GM12873 (cell line): Measurements from ENCODE around the gene CDK2AP2.

ENCODE experiments used
- CTCF ChIP-seq: IDR thresholded peaks from 2 replicates; pipeline ENCODE4 v1.5.1; 2012; ENCODE audit warnings: low read depth, mild to moderate bottlenecking, moderate library complexity, low read length, control low read depth; ENCODE audit not compliant: insufficient read depth; ENCODE audit errors: missing control alignments

Gene CDK2AP2

DNA sequence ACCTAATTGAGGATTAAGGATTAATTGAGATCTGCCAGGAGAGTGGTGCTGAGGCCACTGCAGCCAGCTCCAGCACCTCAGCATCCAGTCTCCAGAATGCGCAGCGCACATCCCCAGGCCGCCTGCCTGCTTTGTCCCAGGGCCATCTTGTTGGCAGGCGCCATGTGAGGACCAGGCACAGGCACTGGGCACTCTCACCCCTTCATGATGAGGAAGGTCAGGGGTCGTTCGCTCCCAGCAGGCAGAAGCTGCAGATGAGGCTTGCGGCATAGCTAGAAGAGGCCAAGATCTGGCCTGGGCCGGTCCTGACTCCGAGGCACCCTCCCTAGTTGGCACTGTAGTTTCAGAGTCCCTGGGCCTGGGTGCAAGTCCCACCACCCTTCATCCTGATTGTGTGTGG lies 8.8 kb upstream of the CDK2AP2 start:
- TF ChIP-seq CTCF = no peak

DNA sequence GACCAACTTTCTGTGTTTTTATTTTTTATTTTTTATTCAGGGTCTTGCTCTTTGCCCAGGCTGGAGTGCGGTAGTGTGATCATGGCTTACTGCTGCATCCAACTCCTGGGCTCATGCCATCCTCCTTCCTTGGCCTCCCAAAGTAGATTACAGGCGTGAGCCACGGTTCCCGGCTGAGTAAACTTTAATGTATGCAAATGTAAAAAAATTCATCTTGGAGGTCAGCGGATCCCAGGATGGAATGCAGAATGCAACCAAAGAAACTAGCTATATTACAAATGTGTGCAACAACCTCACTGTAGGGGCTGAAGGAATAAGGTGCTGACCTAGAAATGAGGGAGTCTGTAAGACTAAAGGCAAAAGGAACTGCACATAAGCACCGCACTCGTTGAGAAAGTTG lies 6.2 kb upstream of the CDK2AP2 start:
- TF ChIP-seq CTCF = no peak

DNA sequence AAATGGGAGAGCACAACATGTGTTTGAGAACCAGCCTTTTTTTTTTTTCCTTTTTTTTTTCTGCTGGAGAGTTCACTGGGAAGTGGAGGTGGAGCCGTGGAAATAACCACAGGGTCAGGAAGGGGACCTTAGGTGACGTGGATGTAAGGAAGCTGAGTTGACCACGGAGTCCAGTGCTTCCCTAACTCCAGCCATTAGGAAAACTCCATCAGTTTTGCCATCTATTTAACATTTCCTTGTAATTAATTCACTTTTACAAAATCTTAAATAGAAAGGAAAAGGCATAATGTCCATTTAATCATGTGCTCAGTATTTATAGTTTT lies 2.0 kb upstream of the CDK2AP2 start:
- TF ChIP-seq CTCF = no peak

DNA sequence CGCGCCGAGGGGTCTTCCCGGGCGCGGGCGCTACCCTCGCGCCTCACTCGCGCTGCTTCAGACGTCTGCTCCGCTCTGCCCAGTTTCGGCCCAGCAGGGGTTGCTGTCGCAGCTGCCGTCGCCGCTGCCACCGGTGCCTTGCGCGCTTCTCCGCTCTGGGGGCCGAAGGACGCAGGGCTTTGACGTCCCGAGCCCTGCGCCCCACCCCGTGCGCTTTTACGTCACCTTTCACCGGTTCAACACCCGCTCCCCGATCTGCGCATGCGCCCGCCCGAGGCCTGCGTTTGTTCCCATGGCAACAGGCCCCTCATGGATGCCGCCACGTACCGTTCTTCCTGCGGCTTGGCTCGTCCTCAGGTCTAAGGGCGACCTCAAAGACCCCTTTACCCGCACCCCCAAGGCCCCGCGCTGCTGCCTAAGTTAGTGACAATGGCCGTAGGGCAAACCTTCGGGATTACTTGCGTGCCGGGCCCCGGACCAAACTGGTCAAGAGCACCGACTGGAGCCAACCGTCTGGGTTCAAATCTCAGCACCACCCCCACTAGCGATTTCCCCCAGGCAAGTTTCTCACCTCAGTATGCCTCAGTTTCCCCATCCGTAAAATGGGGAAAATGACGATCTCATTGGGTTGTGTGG lies 642 bp upstream of the CDK2AP2 start:
- TF ChIP-seq CTCF = no peak

- no peak for TF ChIP-seq CTCF
These were observed 609 bp downstream of the CDK2AP2 start for GRCh38 chr11:67507242-67507863.

DNA sequence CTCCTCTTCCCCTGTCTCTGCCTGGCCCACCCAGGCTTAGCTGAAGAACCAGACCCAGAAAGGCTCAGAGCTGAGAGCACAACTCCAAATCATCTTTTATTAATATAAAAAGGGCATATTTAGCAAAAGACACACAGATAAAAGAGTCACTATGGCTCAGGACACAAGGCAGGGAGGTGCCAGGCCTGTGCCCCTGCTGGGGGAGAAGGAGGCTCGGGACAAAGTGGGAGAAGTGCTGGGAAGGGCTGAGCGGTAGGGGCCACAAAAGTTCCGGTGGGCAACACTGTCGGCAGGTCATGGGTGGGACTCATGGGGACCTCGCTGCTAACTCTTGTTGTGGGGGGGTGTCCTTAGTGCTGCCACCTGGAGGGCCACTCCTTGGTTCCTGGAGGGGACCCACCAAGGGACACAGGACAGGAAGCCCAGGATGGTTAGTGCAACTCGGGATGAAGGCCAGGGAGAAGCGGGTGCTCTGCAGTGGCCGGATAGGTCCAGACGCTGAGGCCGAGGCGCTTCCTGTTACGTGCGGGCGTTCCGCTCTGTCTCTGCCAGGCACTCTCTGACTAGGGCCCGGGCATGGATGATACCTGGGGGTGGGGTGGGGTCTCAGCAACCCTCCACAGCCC lies 1.4 kb downstream of the CDK2AP2 start:
- TF ChIP-seq CTCF = no peak

- peak; percentile 99 for TF ChIP-seq CTCF
These were observed 2.2 kb downstream of the CDK2AP2 start for GRCh38 chr11:67505605-67506396.
